Stimulated activated CD4-positive, alpha-beta T cell treated with anti-CD3 and anti-CD28 coated beads, TNF-alpha, amount 100 ng/mL, for 48 hours (primary cell): ENCODE measurements around the gene GABPB1.

Experiments used
- DNase-seq, 3 donors: peaks; one replicate each; pipeline ENCODE4 v3.0.0-alpha.2; 2020; ENCODE audit warnings: low read depth in 3 of 3

GABPB1 gene

GRCh38 chr15:50278496-50278895 lies 76.5 kb downstream of the GABPB1 start:
- DNase-seq = no peak

- DNase-seq = no peak
These were observed 77.6 kb downstream of the GABPB1 start for GRCh38 chr15:50277370-50277769.

GRCh38 chr15:50275908-50276307 lies 79.1 kb downstream of the GABPB1 start:
- DNase-seq = no peak

- no peak for DNase-seq
These were observed 79.9 kb downstream of the GABPB1 start for GRCh38 chr15:50275091-50275490.

- no peak for DNase-seq
These were observed 87.4 kb downstream of the GABPB1 start for GRCh38 chr15:50267577-50267976.

GRCh38 chr15:50265620-50266019 lies 89.4 kb downstream of the GABPB1 start, which contains the start of gene HDC:
HDC (minus strand) TSS chr15:50265726; CDS start chr15:50265623, 103 bp downstream.
- DNase-seq = no peak

GRCh38 chr15:50262533-50262932 lies 92.5 kb downstream of the GABPB1 start:
- DNase-seq = peak in 1 of 3 donors; percentile 40

GRCh38 chr15:50261981-50262380 lies 93.0 kb downstream of the GABPB1 start:
- no peak for DNase-seq

GRCh38 chr15:50260969-50261496 lies 94.0 kb downstream of the GABPB1 start:
- no peak for DNase-seq

GRCh38 chr15:50259276-50259675 lies 95.7 kb downstream of the GABPB1 start:
- no peak for DNase-seq

- no peak for DNase-seq
These were observed 97.1 kb downstream of the GABPB1 start for GRCh38 chr15:50257924-50258323.

- DNase-seq = no peak
These were observed 97.7 kb downstream of the GABPB1 start for GRCh38 chr15:50257332-50257731.

GRCh38 chr15:50256188-50257041 lies 98.6 kb downstream of the GABPB1 start:
- DNase-seq = no peak

- DNase-seq = no peak
These were observed 102.4 kb downstream of the GABPB1 start for GRCh38 chr15:50252556-50252955.

GRCh38 chr15:50251638-50252182 lies 103.3 kb downstream of the GABPB1 start:
- DNase-seq = no peak

GRCh38 chr15:50250760-50251394 lies 104.1 kb downstream of the GABPB1 start:
- no peak for DNase-seq

GRCh38 chr15:50249704-50250103 lies 105.3 kb downstream of the GABPB1 start:
- DNase-seq = no peak

- no peak for DNase-seq
These were observed 105.9 kb downstream of the GABPB1 start for GRCh38 chr15:50248994-50249582.

GRCh38 chr15:50247819-50248655 lies 107.0 kb downstream of the GABPB1 start:
- DNase-seq = peak in 1 of 3 donors; percentile 29

GRCh38 chr15:50246631-50247030 lies 108.4 kb downstream of the GABPB1 start:
- no peak for DNase-seq

GRCh38 chr15:50244959-50245624 lies 109.9 kb downstream of the GABPB1 start:
- no peak for DNase-seq
